ENCODE data around the gene FIGNL1. TPM values are rescaled to one million over a fixed set of nuclear protein-coding genes. Genes with fewer than 3 reads are reported as not detected.

Gene FIGNL1
- 35.3 and 40.1 TPM in 2 replicates for total RNA-seq (2014; rRNA removed; shearing (Covaris generic))
- 29.3 and 38.1 TPM in 2 replicates for polyA plus RNA-seq (2015; cell fraction: cytosol; rRNA removed)
- polyA plus RNA-seq (2015; cell fraction: nucleus; rRNA removed) = 152 and 164 TPM in 2 replicates

- in situ Hi-C loops (cut with HindIII; ENCODE audit: low pct_unique_long_range_greater_than_20kb, low sequenced_read_pairs) = no loop called here
- DNase-seq (ENCODE audit: low read depth, low spot score) = peak; percentile 83
These were observed at the start of gene FIGNL1 for GRCh38 chr7:50449881-50450589. TSS of gene FIGNL1 (minus strand) at chr7:50450350. CDS start at chr7:50447287, 3,063 bp downstream.

- in situ Hi-C loops (cut with HindIII; ENCODE audit: low pct_unique_long_range_greater_than_20kb, low sequenced_read_pairs) = no loop called here
- DNase-seq (ENCODE audit: low read depth, low spot score) = no peak
These were observed 48.9 kb upstream of the FIGNL1 start for GRCh38 chr7:50499092-50499491.

- in situ Hi-C loops (cut with HindIII; ENCODE audit: low pct_unique_long_range_greater_than_20kb, low sequenced_read_pairs) = no loop called here
- DNase-seq (ENCODE audit: low read depth, low spot score) = no peak
These were observed 47.8 kb upstream of the FIGNL1 start for GRCh38 chr7:50497968-50498367.

GRCh38 chr7:50497068-50497642 is 47.0 kb upstream of the FIGNL1 start:
- DNase-seq (ENCODE audit: low read depth, low spot score) = no peak
- in situ Hi-C loops (cut with HindIII; ENCODE audit: low pct_unique_long_range_greater_than_20kb, low sequenced_read_pairs) = no loop called here

GRCh38 chr7:50496569-50496968 is 46.4 kb upstream of the FIGNL1 start:
- no peak for DNase-seq (ENCODE audit: low read depth, low spot score)
- in situ Hi-C loops (cut with HindIII; ENCODE audit: low pct_unique_long_range_greater_than_20kb, low sequenced_read_pairs) = no loop called here

- in situ Hi-C loops (cut with HindIII; ENCODE audit: low pct_unique_long_range_greater_than_20kb, low sequenced_read_pairs) = no loop called here
- no peak for DNase-seq (ENCODE audit: low read depth, low spot score)
These were observed 45.6 kb upstream of the FIGNL1 start for GRCh38 chr7:50495746-50496145.

GRCh38 chr7:50492770-50493519 is 42.8 kb upstream of the FIGNL1 start:
- in situ Hi-C loops (cut with HindIII; ENCODE audit: low pct_unique_long_range_greater_than_20kb, low sequenced_read_pairs) = no loop called here
- no peak for DNase-seq (ENCODE audit: low read depth, low spot score)

- no peak for DNase-seq (ENCODE audit: low read depth, low spot score)
- in situ Hi-C loops (cut with HindIII; ENCODE audit: low pct_unique_long_range_greater_than_20kb, low sequenced_read_pairs) = no loop called here
These were observed 41.8 kb upstream of the FIGNL1 start for GRCh38 chr7:50491943-50492342.

GRCh38 chr7:50491209-50491608 is 41.1 kb upstream of the FIGNL1 start:
- no peak for DNase-seq (ENCODE audit: low read depth, low spot score)
- in situ Hi-C loops (cut with HindIII; ENCODE audit: low pct_unique_long_range_greater_than_20kb, low sequenced_read_pairs) = no loop called here

- no peak for DNase-seq (ENCODE audit: low read depth, low spot score)
- in situ Hi-C loops (cut with HindIII; ENCODE audit: low pct_unique_long_range_greater_than_20kb, low sequenced_read_pairs) = no loop called here
These were observed 38.2 kb upstream of the FIGNL1 start for GRCh38 chr7:50488379-50488778.

GRCh38 chr7:50486512-50486911 is 36.4 kb upstream of the FIGNL1 start:
- in situ Hi-C loops (cut with HindIII; ENCODE audit: low pct_unique_long_range_greater_than_20kb, low sequenced_read_pairs) = no loop called here
- no peak for DNase-seq (ENCODE audit: low read depth, low spot score)

GRCh38 chr7:50481867-50482266 is 31.7 kb upstream of the FIGNL1 start:
- DNase-seq (ENCODE audit: low read depth, low spot score) = peak; percentile 21
- in situ Hi-C loops (cut with HindIII; ENCODE audit: low pct_unique_long_range_greater_than_20kb, low sequenced_read_pairs) = no loop called here

GRCh38 chr7:50480797-50481196 is 30.6 kb upstream of the FIGNL1 start:
- no peak for DNase-seq (ENCODE audit: low read depth, low spot score)
- in situ Hi-C loops (cut with HindIII; ENCODE audit: low pct_unique_long_range_greater_than_20kb, low sequenced_read_pairs) = no loop called here

GRCh38 chr7:50479743-50480517 is 29.8 kb upstream of the FIGNL1 start:
- no peak for DNase-seq (ENCODE audit: low read depth, low spot score)
- in situ Hi-C loops (cut with HindIII; ENCODE audit: low pct_unique_long_range_greater_than_20kb, low sequenced_read_pairs) = no loop called here

- DNase-seq (ENCODE audit: low read depth, low spot score) = no peak
- in situ Hi-C loops (cut with HindIII; ENCODE audit: low pct_unique_long_range_greater_than_20kb, low sequenced_read_pairs) = no loop called here
These were observed 27.5 kb upstream of the FIGNL1 start for GRCh38 chr7:50477640-50478039.

- in situ Hi-C loops (cut with HindIII; ENCODE audit: low pct_unique_long_range_greater_than_20kb, low sequenced_read_pairs) = no loop called here
- no peak for DNase-seq (ENCODE audit: low read depth, low spot score)
These were observed 26.9 kb upstream of the FIGNL1 start for GRCh38 chr7:50476953-50477625.

- no peak for DNase-seq (ENCODE audit: low read depth, low spot score)
- in situ Hi-C loops (cut with HindIII; ENCODE audit: low pct_unique_long_range_greater_than_20kb, low sequenced_read_pairs) = no loop called here
These were observed 25.2 kb upstream of the FIGNL1 start for GRCh38 chr7:50475340-50475739.

Data from SK-MEL-5 (cell line).